ENCODE data around the gene CCNK.

Gene CCNK

GRCh38 chr14:99521176-99522024 lies 40.2 kb downstream of the CCNK start:
- DNase-seq = peak; percentile 4
- peaks cover 30% of the 10 kb centered on the region for H3K36me3 ChIP-seq
- H3K4me3 ChIP-seq (ENCODE audit: low read depth, low read length) = no peak overlapping the region
- H3K9me3 ChIP-seq = no peaks in the 10 kb centered on the region
- no peaks in the 10 kb centered on the region for H3K27me3 ChIP-seq
- TF ChIP-seq, protein P1, sequence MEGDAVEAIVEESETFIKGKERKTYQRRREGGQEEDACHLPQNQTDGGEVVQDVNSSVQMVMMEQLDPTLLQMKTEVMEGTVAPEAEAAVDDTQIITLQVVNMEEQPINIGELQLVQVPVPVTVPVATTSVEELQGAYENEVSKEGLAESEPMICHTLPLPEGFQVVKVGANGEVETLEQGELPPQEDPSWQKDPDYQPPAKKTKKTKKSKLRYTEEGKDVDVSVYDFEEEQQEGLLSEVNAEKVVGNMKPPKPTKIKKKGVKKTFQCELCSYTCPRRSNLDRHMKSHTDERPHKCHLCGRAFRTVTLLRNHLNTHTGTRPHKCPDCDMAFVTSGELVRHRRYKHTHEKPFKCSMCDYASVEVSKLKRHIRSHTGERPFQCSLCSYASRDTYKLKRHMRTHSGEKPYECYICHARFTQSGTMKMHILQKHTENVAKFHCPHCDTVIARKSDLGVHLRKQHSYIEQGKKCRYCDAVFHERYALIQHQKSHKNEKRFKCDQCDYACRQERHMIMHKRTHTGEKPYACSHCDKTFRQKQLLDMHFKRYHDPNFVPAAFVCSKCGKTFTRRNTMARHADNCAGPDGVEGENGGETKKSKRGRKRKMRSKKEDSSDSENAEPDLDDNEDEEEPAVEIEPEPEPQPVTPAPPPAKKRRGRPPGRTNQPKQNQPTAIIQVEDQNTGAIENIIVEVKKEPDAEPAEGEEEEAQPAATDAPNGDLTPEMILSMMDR (IDR thresholded peaks at IDR 0.05; ENCODE audit: low read depth, low read length) = no peak
- peaks cover 24% of the 10 kb centered on the region for H3K4me1 ChIP-seq

DNA sequence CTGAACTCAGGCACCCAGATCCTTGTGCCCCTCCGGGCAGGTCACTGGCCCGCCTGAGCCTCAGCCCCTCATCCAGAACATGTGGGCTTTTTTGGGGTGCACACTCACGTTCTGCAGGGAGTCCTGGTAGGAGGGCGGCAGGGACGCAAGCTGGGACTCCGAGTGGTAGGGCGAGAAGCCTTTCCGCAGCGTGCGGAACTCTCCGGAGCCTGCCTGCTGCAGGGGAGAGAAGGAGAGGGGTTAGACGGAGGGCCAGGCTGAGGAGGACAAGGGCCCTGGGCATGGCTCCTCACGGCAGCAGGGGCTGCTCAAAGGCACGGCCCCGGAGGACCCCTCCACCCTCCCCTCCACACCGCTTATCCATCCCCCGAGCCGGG lies 40.8 kb downstream of the CCNK start:
- TF ChIP-seq, protein P1 (IDR thresholded peaks at IDR 0.05; ENCODE audit: low read depth, low read length) = no peak
- peak; percentile 9 for DNase-seq
- peaks cover 27% of the 10 kb centered on the region for H3K36me3 ChIP-seq
- no peaks in the 10 kb centered on the region for H3K27me3 ChIP-seq
- peaks cover 25% of the 10 kb centered on the region for H3K4me1 ChIP-seq
- H3K9me3 ChIP-seq = no peaks in the 10 kb centered on the region
- H3K4me3 ChIP-seq (ENCODE audit: low read depth, low read length) = no peak overlapping the region

- no peak overlapping the region for H3K4me3 ChIP-seq (ENCODE audit: low read depth, low read length)
- no peaks in the 10 kb centered on the region for H3K9me3 ChIP-seq
- H3K4me1 ChIP-seq = peaks cover 25% of the 10 kb centered on the region
- no peaks in the 10 kb centered on the region for H3K27me3 ChIP-seq
- H3K36me3 ChIP-seq = peaks cover 27% of the 10 kb centered on the region
- peak; percentile 51 for DNase-seq
- TF ChIP-seq, protein P1 (IDR thresholded peaks at IDR 0.05; ENCODE audit: low read depth, low read length) = no peak
Measured at GRCh38 chr14:99522457-99522891, 41.3 kb downstream of the CCNK start.

DNA sequence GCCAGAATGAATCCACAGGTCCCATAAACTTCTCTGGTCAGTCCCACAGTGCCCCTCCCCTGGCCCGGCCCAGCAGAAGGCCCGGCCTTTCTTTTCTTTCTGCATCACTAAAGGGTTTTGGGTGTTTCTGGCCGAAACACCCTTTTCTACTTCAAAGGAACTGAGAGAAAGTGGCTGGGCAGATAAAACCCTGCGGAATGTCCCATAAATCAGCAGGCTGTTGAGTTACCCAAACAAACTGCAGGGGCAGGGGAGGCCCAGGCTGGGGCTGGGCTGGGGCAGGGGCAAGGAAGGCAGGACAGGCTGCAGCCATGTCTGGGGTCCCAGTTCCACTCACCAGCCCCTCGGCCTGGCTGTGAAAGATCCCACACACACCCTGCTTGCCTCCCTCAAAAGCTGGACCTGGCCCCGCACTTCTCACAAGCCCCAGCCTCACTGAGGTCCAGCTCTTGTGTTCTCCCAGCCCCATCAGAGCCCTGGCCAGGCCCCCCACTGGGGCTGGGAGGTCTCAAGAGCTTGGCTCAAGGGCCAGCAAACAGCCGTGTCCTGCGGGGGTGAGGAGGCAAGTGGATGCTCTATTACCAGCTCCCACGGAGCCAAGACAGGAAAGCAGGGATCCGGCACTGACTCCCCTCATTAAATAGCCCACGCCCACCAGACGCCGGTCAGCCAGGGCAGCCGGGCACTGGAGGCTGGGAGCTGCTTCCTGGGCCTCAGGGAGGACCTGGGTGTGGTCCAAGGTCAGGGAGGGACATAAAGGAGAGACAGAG lies 41.9 kb downstream of the CCNK start:
- TF ChIP-seq, protein P1 (IDR thresholded peaks at IDR 0.05; ENCODE audit: low read depth, low read length) = no peak
- Histone ChIP-seq H3K27me3 (no peaks in the 10 kb centered on the region), H3K36me3 (peaks cover 27% of the 10 kb centered on the region), H3K4me3 (ENCODE audit: low read depth, low read length) (no peak overlapping the region), H3K9me3 (no peaks in the 10 kb centered on the region), H3K4me1 (peaks cover 25% of the 10 kb centered on the region)
- peak; percentile 21 for DNase-seq

DNA sequence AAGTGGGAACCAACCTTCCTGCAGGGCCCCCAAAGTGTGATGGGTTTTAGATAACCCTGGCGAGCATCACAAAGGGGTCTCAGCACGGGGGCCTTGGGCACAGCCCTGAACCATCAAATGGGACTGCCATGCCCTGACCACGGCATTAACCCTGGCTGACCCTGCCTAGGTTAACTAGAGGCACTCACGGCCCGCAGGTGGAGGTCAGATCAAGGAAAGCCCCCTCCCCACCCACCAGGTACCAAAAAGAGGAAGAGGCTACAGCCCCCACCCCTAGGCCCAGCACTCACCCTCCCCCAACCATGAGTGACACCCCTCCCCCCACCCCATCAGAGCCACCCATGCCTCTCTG lies 42.5 kb downstream of the CCNK start:
- no peak overlapping the region for H3K4me3 ChIP-seq (ENCODE audit: low read depth, low read length)
- H3K36me3 ChIP-seq = peaks cover 27% of the 10 kb centered on the region
- H3K4me1 ChIP-seq = peaks cover 25% of the 10 kb centered on the region
- no peaks in the 10 kb centered on the region for H3K9me3 ChIP-seq
- H3K27me3 ChIP-seq = no peaks in the 10 kb centered on the region
- no peak for DNase-seq
- TF ChIP-seq, protein P1 (IDR thresholded peaks at IDR 0.05; ENCODE audit: low read depth, low read length) = no peak

Data from BE2C (cell line).